Endothelial cell of umbilical vein (primary cell): ENCODE data around the gene AHI1.

Experiments used
- EZH2 ChIP-seq: IDR thresholded peaks from 2 replicates; pipeline ENCODE4 v1.6.1; 2012; ENCODE audit warnings: borderline replicate concordance, low read depth, mild to moderate bottlenecking, moderate library complexity, low read length, inconsistent platforms; ENCODE audit not compliant: severe bottlenecking
- FOS ChIP-seq: IDR thresholded peaks from 2 replicates; pipeline ENCODE4 v1.6.1; 2011; ENCODE audit warnings: mild to moderate bottlenecking, low read length, moderate library complexity, borderline replicate concordance; ENCODE audit not compliant: insufficient read depth
- JUN ChIP-seq: IDR thresholded peaks from 2 replicates; pipeline ENCODE4 v1.6.1; 2011; ENCODE audit warnings: borderline replicate concordance, low read depth; ENCODE audit not compliant: insufficient read length, insufficient read depth
- MYC ChIP-seq: IDR thresholded peaks from one replicate; pipeline ENCODE4 v1.6.1; 2011; ENCODE audit warnings: mild to moderate bottlenecking, low read depth, low read length
- POLR2A ChIP-seq: IDR thresholded peaks from 2 replicates; pipeline ENCODE4 v1.6.1; 2012; ENCODE audit warnings: low read depth, mild to moderate bottlenecking, control low read depth, low read length
- POLR2AphosphoS5 ChIP-seq: IDR thresholded peaks from 2 replicates; pipeline ENCODE4 v1.6.1; 2012; ENCODE audit warnings: low read depth, mild to moderate bottlenecking, control low read depth, low read length, moderate library complexity; ENCODE audit not compliant: insufficient read depth
- TF ChIP-seq, protein P1 (sequence below), 2 donors: IDR thresholded peaks; 1 replicate in 1 of 2; 2 replicates in 1 of 2; pipeline ENCODE4 v1.5.1; 2011; ENCODE audit warnings: low read length in 2 of 2, mild to moderate bottlenecking in 2 of 2, moderate library complexity in 2 of 2, control low read depth in 1 of 2, inconsistent platforms in 1 of 2, low read depth in 1 of 2; ENCODE audit not compliant: insufficient read depth in 1 of 2; ENCODE audit errors: extremely low read depth in 1 of 2

DNA sequence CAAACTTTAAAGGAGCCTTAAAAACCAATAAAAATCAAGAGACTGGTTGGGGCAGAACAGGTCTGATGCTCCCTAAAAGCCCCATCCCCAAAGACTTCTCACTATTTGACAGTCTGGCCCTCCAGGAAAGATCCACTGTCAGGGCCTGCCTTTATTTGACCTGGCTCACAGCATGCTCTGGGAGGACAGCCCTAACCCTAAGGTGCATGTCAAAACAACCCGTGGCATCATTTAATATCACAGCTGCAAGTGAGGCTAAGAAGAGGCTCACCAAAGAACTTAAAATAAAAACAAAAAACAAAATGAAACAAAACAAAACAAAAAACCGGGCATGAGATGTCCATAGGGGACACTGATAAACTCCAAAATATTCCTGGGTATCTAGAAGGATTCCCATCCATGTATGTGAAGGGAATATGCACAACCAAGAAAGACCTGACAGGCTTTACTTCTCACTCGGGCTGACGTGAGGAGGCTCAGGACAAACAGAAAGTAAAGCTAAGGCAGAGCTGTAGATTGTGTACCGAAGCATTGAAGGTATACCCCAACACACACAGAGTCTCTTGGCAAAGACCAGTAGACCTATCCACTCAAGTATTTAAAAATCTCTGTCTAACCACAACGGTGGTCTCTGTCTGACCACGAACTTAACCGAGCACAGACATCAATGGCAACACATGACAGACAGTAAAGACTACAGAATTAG lies 57.3 kb downstream of the AHI1 start:
- TF ChIP-seq FOS (no peak), EZH2 (no peak), POLR2A (no peak), POLR2AphosphoS5 (no peak), JUN (no peak), MYC (no peak)
- TF ChIP-seq, protein P1, sequence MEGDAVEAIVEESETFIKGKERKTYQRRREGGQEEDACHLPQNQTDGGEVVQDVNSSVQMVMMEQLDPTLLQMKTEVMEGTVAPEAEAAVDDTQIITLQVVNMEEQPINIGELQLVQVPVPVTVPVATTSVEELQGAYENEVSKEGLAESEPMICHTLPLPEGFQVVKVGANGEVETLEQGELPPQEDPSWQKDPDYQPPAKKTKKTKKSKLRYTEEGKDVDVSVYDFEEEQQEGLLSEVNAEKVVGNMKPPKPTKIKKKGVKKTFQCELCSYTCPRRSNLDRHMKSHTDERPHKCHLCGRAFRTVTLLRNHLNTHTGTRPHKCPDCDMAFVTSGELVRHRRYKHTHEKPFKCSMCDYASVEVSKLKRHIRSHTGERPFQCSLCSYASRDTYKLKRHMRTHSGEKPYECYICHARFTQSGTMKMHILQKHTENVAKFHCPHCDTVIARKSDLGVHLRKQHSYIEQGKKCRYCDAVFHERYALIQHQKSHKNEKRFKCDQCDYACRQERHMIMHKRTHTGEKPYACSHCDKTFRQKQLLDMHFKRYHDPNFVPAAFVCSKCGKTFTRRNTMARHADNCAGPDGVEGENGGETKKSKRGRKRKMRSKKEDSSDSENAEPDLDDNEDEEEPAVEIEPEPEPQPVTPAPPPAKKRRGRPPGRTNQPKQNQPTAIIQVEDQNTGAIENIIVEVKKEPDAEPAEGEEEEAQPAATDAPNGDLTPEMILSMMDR (IDR thresholded peaks at IDR 0.05; ENCODE audit: extremely low read depth in 1 of 2, insufficient read depth in 1 of 2, low read depth in 1 of 2, low read length in 2 of 2) = no peak
